ENCODE data around the gene PRKG1.

- TF ChIP-seq SMC3 (IDR thresholded peaks at IDR 0.05; ENCODE audit: low read depth, low read length) (no peak), CTCF (conservative IDR thresholded peaks at IDR 0.05; ENCODE audit: low read depth, low read length) (no peak), POLR2A (IDR thresholded peaks at IDR 0.05; ENCODE audit: low read depth, low read length) (no peak), CEBPB (IDR thresholded peaks at IDR 0.05; ENCODE audit: low read depth, low read length) (no peak), RFX5 (IDR thresholded peaks at IDR 0.05; ENCODE audit: low read depth, low read length) (no peak), FOS (IDR thresholded peaks at IDR 0.05; ENCODE audit: low read depth, low read length) (no peak)
Measured at GRCh38 chr10:51981731-51982130, 907.4 kb downstream of the PRKG1 start.
